Measurements from ENCODE around the gene BCR. TPM values are rescaled to one million over a fixed set of nuclear protein-coding genes. Genes with fewer than 3 reads are reported as not detected.
A peak's percentile ranks its signal among the peaks of the same experiment; 100 is the strongest.

The BCR gene
- total RNA-seq, 1 donor: 28.6 TPM

DNA sequence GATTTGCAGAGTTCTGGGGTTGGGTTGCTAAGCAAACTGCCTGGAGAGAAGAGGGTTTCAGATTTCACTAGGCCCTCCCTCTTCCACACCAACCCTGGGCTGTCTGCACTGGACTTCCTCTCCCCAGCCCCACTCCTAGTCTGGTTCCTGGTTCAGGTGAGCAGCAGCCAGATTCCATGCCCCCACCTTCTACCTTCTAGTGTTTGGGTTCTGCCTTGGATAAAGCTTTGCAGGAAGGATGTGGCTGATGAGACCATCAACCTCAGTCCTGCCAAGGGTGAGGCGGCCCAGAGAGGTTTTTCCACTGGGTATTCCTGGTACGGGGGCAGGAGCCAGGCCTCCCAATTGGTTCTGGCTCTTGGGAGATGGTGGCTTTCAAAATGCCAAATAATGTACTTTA lies 68.3 kb downstream of the BCR start:
- no peaks in the 10 kb centered on the region for H3K36me3 ChIP-seq (ENCODE audit: insufficient read depth, low read length)
- peak; percentile 82 for DNase-seq (ENCODE audit: insufficient read length, low spot score, missing footprints)
- H3K79me2 ChIP-seq (ENCODE audit: insufficient read depth, low read length): peaks cover 61% of the 10 kb centered on the region
- no peak overlapping the region for H3K4me3 ChIP-seq (ENCODE audit: insufficient read depth, low read length)
- H3K4me1 ChIP-seq (ENCODE audit: insufficient read depth, low read length): peaks cover 34% of the 10 kb centered on the region
- TF ChIP-seq, protein P1, sequence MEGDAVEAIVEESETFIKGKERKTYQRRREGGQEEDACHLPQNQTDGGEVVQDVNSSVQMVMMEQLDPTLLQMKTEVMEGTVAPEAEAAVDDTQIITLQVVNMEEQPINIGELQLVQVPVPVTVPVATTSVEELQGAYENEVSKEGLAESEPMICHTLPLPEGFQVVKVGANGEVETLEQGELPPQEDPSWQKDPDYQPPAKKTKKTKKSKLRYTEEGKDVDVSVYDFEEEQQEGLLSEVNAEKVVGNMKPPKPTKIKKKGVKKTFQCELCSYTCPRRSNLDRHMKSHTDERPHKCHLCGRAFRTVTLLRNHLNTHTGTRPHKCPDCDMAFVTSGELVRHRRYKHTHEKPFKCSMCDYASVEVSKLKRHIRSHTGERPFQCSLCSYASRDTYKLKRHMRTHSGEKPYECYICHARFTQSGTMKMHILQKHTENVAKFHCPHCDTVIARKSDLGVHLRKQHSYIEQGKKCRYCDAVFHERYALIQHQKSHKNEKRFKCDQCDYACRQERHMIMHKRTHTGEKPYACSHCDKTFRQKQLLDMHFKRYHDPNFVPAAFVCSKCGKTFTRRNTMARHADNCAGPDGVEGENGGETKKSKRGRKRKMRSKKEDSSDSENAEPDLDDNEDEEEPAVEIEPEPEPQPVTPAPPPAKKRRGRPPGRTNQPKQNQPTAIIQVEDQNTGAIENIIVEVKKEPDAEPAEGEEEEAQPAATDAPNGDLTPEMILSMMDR (IDR thresholded peaks at IDR 0.05; ENCODE audit: extremely low read depth, low read depth, low read length): no peak
- no peak overlapping the region for H2AFZ ChIP-seq (ENCODE audit: low read length)
- H3K9me3 ChIP-seq (ENCODE audit: low read depth, low read length): no peaks in the 10 kb centered on the region
- H4K20me1 ChIP-seq (ENCODE audit: insufficient read depth, low read length): peaks cover 75% of the 10 kb centered on the region
- H3K4me2 ChIP-seq (ENCODE audit: insufficient read depth, low read length): no peak overlapping the region
- H3K27ac ChIP-seq (ENCODE audit: low read depth, low read length): no peak overlapping the region
- no peaks in the 10 kb centered on the region for H3K27me3 ChIP-seq (ENCODE audit: insufficient read depth, low read length)

DNA sequence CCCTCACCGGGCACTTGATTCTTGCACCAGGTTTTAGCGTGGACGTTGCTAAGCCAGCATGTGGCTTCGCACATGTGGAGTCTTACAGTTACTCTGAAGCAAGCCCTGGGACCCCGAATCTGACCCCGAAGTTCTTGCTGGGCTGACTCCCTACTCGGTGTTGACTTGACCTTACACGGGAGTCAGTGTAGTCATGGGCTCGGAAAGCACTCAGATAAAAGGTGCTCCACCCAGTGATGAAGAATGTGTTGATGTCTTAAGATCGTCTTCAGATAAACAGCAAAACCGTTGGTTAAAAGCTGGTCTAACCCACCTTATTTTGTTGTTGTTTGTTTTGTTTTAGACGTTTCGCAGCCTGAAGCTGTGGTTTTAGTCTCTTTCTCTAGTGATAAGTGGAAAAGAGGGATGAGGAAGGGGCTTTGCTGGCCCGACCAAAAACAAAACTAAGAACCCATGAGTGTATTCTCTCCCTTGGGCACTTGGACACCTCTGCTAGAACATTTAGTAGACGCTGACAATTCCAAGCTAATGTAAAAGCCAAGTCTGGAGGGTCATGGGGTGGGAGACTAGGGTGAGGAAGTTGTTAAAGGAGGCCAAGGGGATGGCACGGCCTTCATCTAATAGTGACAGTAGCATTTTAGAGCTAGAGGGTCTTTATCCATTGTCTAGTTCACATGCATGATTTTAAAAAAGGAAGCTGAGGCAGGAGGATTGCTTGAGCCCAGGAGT lies 69.9 kb downstream of the BCR start:
- Histone ChIP-seq H2AFZ (ENCODE audit: low read length) (no peak overlapping the region), H3K4me1 (ENCODE audit: insufficient read depth, low read length) (peaks cover 18% of the 10 kb centered on the region), H3K4me3 (ENCODE audit: insufficient read depth, low read length) (no peak overlapping the region), H4K20me1 (ENCODE audit: insufficient read depth, low read length) (peaks cover 67% of the 10 kb centered on the region), H3K27ac (ENCODE audit: low read depth, low read length) (no peak overlapping the region), H3K27me3 (ENCODE audit: insufficient read depth, low read length) (no peaks in the 10 kb centered on the region), H3K79me2 (ENCODE audit: insufficient read depth, low read length) (peaks cover 53% of the 10 kb centered on the region), H3K4me2 (ENCODE audit: insufficient read depth, low read length) (no peak overlapping the region), H3K9me3 (ENCODE audit: low read depth, low read length) (no peaks in the 10 kb centered on the region), H3K36me3 (ENCODE audit: insufficient read depth, low read length) (peaks cover 6% of the 10 kb centered on the region)
- DNase-seq (ENCODE audit: insufficient read length, low spot score, missing footprints): peak; percentile 10
- TF ChIP-seq, protein P1 (IDR thresholded peaks at IDR 0.05; ENCODE audit: extremely low read depth, low read depth, low read length): no peak

DNA sequence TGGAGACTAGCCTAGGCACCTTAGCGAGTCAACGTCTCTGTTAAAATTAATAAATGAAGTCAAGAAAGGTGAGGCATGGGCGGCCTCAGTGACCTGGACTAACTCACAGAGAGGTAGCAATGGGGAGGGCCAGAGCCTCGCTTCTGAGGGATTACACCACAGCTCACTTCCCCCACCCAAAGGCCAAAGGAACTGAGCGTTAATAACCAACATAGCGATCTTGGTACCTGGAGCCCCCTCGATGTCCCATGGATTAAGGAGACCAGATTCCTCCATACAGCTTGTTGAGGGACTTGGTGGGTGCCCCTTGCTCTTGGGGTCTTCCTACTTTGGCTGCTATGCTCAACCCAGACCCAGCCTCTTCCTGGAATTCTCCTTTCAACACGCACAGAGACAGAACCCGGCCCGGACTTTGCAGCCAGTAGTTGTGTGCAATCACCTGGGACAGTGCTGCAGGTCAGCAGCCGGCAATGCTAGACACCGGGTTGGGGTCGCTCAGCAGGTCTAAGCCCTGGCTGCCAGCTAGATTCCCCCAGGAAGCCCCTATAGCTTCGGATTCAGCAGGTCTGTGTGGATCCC lies 70.6 kb downstream of the BCR start:
- no peak overlapping the region for H2AFZ ChIP-seq (ENCODE audit: low read length)
- DNase-seq (ENCODE audit: insufficient read length, low spot score, missing footprints): no peak
- H3K36me3 ChIP-seq (ENCODE audit: insufficient read depth, low read length): peaks cover 6% of the 10 kb centered on the region
- H3K9me3 ChIP-seq (ENCODE audit: low read depth, low read length): no peaks in the 10 kb centered on the region
- peaks cover 67% of the 10 kb centered on the region for H4K20me1 ChIP-seq (ENCODE audit: insufficient read depth, low read length)
- no peak overlapping the region for H3K4me3 ChIP-seq (ENCODE audit: insufficient read depth, low read length)
- TF ChIP-seq, protein P1 (IDR thresholded peaks at IDR 0.05; ENCODE audit: extremely low read depth, low read depth, low read length): no peak
- no peak overlapping the region for H3K27ac ChIP-seq (ENCODE audit: low read depth, low read length)
- peaks cover 53% of the 10 kb centered on the region for H3K79me2 ChIP-seq (ENCODE audit: insufficient read depth, low read length)
- no peak overlapping the region for H3K4me2 ChIP-seq (ENCODE audit: insufficient read depth, low read length)
- no peaks in the 10 kb centered on the region for H3K27me3 ChIP-seq (ENCODE audit: insufficient read depth, low read length)
- H3K4me1 ChIP-seq (ENCODE audit: insufficient read depth, low read length): peaks cover 12% of the 10 kb centered on the region

DNA sequence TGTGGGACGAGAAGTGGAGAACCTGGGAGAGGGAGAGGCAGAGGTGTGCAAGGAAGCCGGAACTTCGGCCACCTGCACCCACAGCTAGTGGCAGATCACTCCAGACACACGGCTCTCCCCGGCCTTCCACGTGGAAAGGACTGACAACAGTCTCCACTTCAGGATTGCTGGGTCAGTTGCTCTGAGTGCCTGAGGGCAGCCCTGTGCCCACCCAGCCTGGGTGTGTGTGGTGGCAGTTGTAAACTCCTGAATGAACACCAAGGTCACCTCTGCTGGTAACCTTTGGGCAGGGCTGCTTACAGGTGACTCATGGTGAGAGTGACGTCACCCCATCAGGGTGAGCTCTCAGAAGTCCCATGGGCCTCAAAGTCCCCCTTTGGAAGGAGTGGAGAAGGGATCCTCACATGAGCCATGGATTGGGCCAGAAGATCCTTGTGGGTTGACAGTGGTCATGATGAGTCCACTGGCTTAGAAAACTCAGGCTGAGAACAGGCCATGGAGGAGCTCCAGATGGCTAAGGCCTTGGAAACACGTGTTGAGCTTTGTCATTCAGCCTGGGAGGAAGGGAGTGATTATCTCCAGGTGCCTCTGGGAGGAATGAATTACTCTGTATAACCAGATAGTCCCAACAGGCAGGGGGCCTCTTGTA lies 71.3 kb downstream of the BCR start:
- no peaks in the 10 kb centered on the region for H3K9me3 ChIP-seq (ENCODE audit: low read depth, low read length)
- peaks cover 69% of the 10 kb centered on the region for H4K20me1 ChIP-seq (ENCODE audit: insufficient read depth, low read length)
- H2AFZ ChIP-seq (ENCODE audit: low read length): no peak overlapping the region
- H3K27me3 ChIP-seq (ENCODE audit: insufficient read depth, low read length): no peaks in the 10 kb centered on the region
- peaks cover 49% of the 10 kb centered on the region for H3K79me2 ChIP-seq (ENCODE audit: insufficient read depth, low read length)
- H3K36me3 ChIP-seq (ENCODE audit: insufficient read depth, low read length): peaks cover 6% of the 10 kb centered on the region
- no peak overlapping the region for H3K4me2 ChIP-seq (ENCODE audit: insufficient read depth, low read length)
- no peak overlapping the region for H3K27ac ChIP-seq (ENCODE audit: low read depth, low read length)
- TF ChIP-seq, protein P1 (IDR thresholded peaks at IDR 0.05; ENCODE audit: extremely low read depth, low read depth, low read length): no peak
- DNase-seq (ENCODE audit: insufficient read length, low spot score, missing footprints): peak; percentile 85
- peaks cover 7% of the 10 kb centered on the region for H3K4me1 ChIP-seq (ENCODE audit: insufficient read depth, low read length)
- no peak overlapping the region for H3K4me3 ChIP-seq (ENCODE audit: insufficient read depth, low read length)

All from osteoblast (primary cell).